Measurements from ENCODE around the gene ATP2B3.

Gene ATP2B3

GRCh38 chrX:153490217-153490930, 27.1 kb upstream of the ATP2B3 start:
- no peak for DNase-seq (ENCODE audit: low spot score)

- no peak for DNase-seq (ENCODE audit: low spot score)
These were observed 26.0 kb upstream of the ATP2B3 start for GRCh38 chrX:153491351-153491914.

- DNase-seq (ENCODE audit: low spot score), result no peak
These were observed 25.5 kb upstream of the ATP2B3 start for GRCh38 chrX:153491918-153492317.

- DNase-seq (ENCODE audit: low spot score), result no peak
These were observed 24.9 kb upstream of the ATP2B3 start for GRCh38 chrX:153492543-153492942.

DNA sequence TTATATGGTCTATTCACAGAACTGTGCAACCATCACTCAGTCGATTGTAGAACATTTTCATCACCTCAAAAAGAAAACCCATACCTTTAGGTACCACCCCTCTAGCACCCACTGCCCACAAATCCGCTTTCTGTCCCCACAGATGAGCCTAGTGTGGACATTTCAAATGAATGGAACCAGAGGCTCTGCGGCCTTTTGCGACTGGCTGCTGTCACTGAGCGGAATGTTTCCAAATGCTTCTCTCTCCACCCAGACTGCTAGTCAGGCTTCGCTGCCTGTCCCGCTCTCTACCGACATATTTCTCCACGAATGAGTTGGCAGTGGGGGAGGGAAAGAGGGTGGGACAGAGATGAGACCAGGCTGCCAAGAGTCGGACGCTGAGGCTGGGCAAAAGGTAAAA, 24.4 kb upstream of the ATP2B3 start:
- DNase-seq (ENCODE audit: low spot score), result no peak

DNA sequence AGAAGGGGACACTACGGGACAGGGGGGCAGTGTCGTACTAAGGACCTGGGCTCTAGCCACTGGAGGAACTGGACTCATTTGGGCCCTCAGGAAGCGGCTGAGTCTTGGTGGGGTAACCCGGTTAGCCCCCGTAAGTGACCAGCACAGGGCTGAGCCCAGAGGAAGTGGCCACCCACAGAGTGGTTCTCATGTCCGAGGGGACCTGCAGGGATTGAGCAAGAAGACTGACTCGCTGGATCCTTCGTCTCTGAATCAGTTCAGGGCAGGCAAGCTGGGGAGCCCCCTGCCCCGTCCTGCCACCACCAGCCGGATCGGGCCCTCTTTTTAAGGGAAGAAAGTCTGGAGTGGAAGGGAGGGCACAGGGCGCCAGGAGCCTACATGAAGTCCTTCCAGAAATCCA, 23.4 kb upstream of the ATP2B3 start:
- DNase-seq (ENCODE audit: low spot score), result no peak

DNA sequence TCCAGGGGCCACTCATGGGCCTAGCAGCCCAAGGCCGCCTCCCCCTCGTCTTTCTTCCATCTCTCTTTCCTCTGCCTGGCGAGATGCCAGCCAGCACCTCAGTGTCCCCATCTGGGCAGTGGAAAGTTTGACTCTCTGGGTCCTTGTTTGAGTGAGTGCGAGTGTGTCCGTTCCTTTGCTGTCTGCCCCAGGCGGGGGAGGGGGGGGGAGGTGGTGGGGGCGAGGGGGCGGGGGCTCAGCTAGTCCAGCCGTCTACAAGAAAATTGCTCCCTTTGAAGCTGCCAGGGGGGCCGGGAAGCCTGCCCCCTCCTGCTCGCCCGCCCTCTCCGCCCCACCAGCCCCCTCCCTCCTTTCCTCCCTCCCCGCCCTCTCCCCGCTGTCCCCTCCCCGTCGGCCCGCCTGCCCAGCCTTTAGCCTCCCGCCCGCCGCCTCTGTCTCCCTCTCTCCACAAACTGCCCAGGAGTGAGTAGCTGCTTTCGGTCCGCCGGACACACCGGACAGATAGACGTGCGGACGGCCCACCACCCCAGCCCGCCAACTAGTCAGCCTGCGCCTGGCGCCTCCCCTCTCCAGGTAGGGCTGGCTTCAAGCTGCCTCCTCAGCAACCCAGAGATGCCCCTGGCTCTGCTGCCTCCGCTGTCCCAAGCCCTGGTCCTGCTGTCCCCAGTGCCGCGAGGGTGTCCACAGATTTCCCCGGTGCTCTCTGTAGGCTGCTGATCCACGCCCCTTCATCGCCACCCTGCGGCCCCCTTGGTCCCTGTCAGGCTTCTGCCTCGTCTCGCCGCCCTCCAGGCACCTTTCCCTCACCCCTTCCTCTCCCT, 22.7 kb upstream of the ATP2B3 start, which contains the start of gene BGN:
Gene BGN (plus strand): TSS at position 440 of the 821 bp plus-strand sequence. CDS start 9,652 bp downstream, outside the sequence.
- peak; percentile 73 for DNase-seq (ENCODE audit: low spot score)

DNA sequence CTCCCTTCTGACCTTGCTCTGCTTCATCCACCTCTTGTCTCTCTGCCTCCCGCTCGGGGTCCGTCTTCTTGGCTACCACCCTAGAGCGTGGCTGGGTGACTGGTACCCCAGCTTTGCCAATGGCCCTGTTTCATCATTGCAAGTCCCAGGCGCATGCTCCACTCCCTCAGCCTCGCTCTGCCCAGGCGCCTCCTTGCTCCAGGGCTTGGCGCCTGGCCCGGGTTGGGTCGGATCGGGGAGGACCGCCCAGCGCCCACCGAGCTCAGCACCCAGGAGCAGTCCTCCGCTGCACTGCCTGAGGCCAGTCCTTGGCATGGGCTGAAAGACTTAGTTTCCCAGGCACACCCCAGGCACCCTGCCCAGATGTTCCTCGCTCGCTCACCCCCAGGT, 22.1 kb upstream of the ATP2B3 start:
- DNase-seq (ENCODE audit: low spot score), result peak; percentile 61

DNA sequence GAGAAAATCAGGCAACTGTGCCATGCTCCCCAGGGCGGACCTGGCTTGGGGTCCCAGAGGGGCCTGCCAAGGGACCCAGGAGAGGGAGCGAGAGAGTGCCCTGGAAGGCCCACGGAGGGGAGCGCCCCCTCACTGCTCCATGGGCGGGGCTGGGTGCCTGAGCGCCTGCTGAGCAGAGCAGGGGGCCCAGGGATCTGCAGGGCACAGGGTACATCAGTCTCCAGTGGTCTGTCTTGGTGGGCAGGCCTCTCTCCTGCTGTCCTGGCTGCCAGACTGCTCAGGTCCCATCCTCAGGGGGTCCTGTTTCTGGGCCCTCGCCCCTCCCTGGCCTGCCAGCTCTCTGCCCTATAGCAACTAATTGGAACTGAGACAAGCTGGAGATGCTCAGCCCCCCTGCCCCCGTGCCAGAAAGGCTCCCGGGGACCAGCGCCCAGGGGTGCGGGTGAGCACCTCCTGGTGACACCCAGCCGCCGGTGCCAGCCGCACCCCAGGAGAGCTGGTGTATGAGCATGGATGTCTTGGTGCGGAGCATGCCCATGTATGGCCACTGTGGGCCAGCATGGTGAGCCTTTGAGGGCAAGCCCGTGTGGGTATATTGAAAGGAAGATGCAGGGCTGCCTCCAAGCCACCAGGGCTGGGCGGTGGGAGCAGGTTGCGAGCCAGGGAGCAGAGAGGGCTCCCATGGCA, 21.4 kb upstream of the ATP2B3 start:
- no peak for DNase-seq (ENCODE audit: low spot score)

GRCh38 chrX:153496590-153496959, 20.9 kb upstream of the ATP2B3 start:
- no peak for DNase-seq (ENCODE audit: low spot score)

GRCh38 chrX:153498453-153498852, 19.0 kb upstream of the ATP2B3 start:
- no peak for DNase-seq (ENCODE audit: low spot score)

GRCh38 chrX:153499341-153499740, 18.1 kb upstream of the ATP2B3 start:
- no peak for DNase-seq (ENCODE audit: low spot score)

GRCh38 chrX:153499876-153500275, 17.6 kb upstream of the ATP2B3 start:
- DNase-seq (ENCODE audit: low spot score), result no peak

GRCh38 chrX:153500676-153501280, 16.7 kb upstream of the ATP2B3 start:
- no peak for DNase-seq (ENCODE audit: low spot score)

DNA sequence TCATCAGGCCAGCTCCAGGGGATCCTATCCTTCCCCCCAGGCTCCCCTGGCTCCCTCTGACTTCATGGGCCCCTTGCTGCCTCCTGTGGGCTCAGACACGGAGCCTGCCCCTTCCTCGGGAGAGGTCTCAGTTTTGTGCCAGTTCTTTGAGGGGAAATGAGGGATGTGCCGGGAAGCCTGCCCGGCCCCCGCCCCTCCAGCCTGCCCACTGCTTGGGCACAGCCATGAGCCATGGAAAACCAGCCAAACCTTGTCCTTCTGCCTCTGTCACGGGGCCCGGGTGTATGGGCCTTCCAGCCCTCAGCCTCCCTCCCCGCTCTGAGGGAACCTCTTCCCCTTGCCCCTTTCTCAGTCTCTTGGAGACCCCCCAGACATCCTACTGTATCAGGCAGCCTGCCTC, 15.9 kb upstream of the ATP2B3 start:
- no peak for DNase-seq (ENCODE audit: low spot score)

- no peak for DNase-seq (ENCODE audit: low spot score)
These were observed 15.3 kb upstream of the ATP2B3 start for GRCh38 chrX:153502131-153502530.

- DNase-seq (ENCODE audit: low spot score), result no peak
These were observed 14.6 kb upstream of the ATP2B3 start for GRCh38 chrX:153502796-153503195.

GRCh38 chrX:153504445-153505016, 12.9 kb upstream of the ATP2B3 start:
- no peak for DNase-seq (ENCODE audit: low spot score)

GRCh38 chrX:153505361-153505760, 12.1 kb upstream of the ATP2B3 start:
- no peak for DNase-seq (ENCODE audit: low spot score)

GRCh38 chrX:153507484-153508178, 9.8 kb upstream of the ATP2B3 start:
- DNase-seq (ENCODE audit: low spot score), result peak; percentile 90

DNA sequence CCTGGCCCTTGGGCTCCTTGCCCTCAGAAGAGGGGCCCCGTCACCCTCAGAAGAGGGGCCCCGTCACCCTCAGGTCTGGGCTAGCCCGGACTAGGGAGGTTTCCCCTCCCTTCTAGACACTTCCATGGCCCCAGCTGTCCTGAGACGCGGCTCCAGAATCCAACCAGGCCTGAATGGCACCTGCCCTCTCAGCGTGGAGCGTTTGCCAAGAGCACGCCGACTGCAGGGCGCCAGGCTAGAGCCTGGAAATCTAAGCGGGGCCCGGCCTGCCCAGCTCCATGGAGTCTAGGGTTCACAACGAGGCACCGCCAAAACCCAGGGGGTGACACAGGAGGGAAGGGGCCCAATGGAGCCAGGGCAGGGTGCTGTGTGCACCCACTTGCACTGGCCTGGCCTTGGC, 7.8 kb upstream of the ATP2B3 start:
- DNase-seq (ENCODE audit: low spot score), result no peak

Data from AG08396 (cell line).